ENCODE measurements around the gene RFX5. TPM values are rescaled to one million over a fixed set of nuclear protein-coding genes. Genes with fewer than 3 reads are reported as not detected.

RFX5 gene
- total RNA-seq, 1 experiment from 2014 or later = 52.7 TPM

- Histone ChIP-seq H3K36me3 (ENCODE audit: control insufficient read depth in 1 of 2, insufficient read depth in 2 of 2, low read length in 2 of 2) (peaks cover 4 to 15% of the 10 kb centered on the region in 2 experiments; a peak in 2 of 4 replicates), H3K27me3 (ENCODE audit: insufficient read depth, low read length) (no peaks in the 10 kb centered on the region), H3K9ac (ENCODE audit: low read length) (no peak overlapping the region), H3K4me2 (ENCODE audit: low read length) (no peak overlapping the region), H3K79me2 (ENCODE audit: insufficient read depth, low read length) (no peaks in the 10 kb centered on the region), H3K9me2 (ENCODE audit: insufficient read depth) (no peaks in the 10 kb centered on the region), H3K27ac (ENCODE audit: low read depth, low read length) (no peak overlapping the region), H3K4me1 (ENCODE audit: control insufficient read depth in 1 of 2, insufficient read depth in 2 of 2, low read length in 2 of 2) (no peaks in the 10 kb centered on the region), H4K20me1 (ENCODE audit: insufficient read depth) (no peaks in the 10 kb centered on the region), H2AFZ (ENCODE audit: low read depth, low read length, poor library complexity, severe bottlenecking) (no peak overlapping the region), H3K4me3 (replicated peaks in 1 of 2; ENCODE audit: low read depth in 1 of 2, low read length in 2 of 2) (no peak overlapping the region), H3K9me3 (ENCODE audit: control insufficient read depth in 1 of 2, insufficient read depth in 1 of 2, low read depth in 1 of 2, low read length in 2 of 2) (no peaks in the 10 kb centered on the region)
- ChIA-PET CTCF (interaction anchor here (1.3 kb wide), 1 partner anchor 9 kb away, joined by 7 read pairs; no protein-coding TSS in a partner anchor), RAD21 (ENCODE audit: low non-redundant PET in 1 of 2, low total read pairs in 2 of 2, uncharacterized antibody in 2 of 2, unreplicated experiment in 2 of 2) (interaction anchor here in 1 of 2 experiments (0.6 kb wide), 1 partner anchor 35 kb away, joined by 3 read pairs; the partner anchor contains the start of gene PI4KB), POLR2A (interaction anchor here (0.9 to 1.7 kb wide), 2 partner anchors 10 to 18 kb away, joined by 3 to 7 read pairs; partner anchors contain the start of gene ZNF687)
- ATAC-seq (peak; percentile 45), DNase-seq (ENCODE audit: low read depth, low spot score) (no peak)
- no peak for TF ChIP-seq ZFX (IDR thresholded peaks at IDR 0.05)
- TF ChIP-seq, protein P1, sequence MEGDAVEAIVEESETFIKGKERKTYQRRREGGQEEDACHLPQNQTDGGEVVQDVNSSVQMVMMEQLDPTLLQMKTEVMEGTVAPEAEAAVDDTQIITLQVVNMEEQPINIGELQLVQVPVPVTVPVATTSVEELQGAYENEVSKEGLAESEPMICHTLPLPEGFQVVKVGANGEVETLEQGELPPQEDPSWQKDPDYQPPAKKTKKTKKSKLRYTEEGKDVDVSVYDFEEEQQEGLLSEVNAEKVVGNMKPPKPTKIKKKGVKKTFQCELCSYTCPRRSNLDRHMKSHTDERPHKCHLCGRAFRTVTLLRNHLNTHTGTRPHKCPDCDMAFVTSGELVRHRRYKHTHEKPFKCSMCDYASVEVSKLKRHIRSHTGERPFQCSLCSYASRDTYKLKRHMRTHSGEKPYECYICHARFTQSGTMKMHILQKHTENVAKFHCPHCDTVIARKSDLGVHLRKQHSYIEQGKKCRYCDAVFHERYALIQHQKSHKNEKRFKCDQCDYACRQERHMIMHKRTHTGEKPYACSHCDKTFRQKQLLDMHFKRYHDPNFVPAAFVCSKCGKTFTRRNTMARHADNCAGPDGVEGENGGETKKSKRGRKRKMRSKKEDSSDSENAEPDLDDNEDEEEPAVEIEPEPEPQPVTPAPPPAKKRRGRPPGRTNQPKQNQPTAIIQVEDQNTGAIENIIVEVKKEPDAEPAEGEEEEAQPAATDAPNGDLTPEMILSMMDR (IDR thresholded peaks at IDR 0.05 in 2 of 3, conservative IDR thresholded peaks at IDR 0.05 in 1 of 3; ENCODE audit: borderline replicate concordance in 1 of 3, insufficient read depth in 1 of 3, low read depth in 2 of 3, low read length in 2 of 3) = 0 out of 6 replicates have a peak, but pooled peaks of 2 of the 3 experiments have one; percentile 3 to 13
- intact Hi-C loops (cut with micrococcal nuclease) = no loop called here
- BruUV-seq (replicated peaks) = TSS peak; percentile 16
These were observed 54.6 kb downstream of the RFX5 start for GRCh38 chr1:151292207-151293030.

GRCh38 chr1:151290709-151291303 is 56.2 kb downstream of the RFX5 start:
- peaks cover 12 to 16% of the 10 kb centered on the region in 2 experiments; a peak in 3 of 4 replicates for H3K36me3 ChIP-seq (ENCODE audit: control insufficient read depth in 1 of 2, insufficient read depth in 2 of 2, low read length in 2 of 2)
- H4K20me1 ChIP-seq (ENCODE audit: insufficient read depth) = no peaks in the 10 kb centered on the region
- BruUV-seq (replicated peaks) = no TSS peak
- intact Hi-C loops (cut with micrococcal nuclease) = no loop called here
- H3K9me2 ChIP-seq (ENCODE audit: insufficient read depth) = no peaks in the 10 kb centered on the region
- ATAC-seq (no peak), DNase-seq (ENCODE audit: low read depth, low spot score) (no peak)
- no peak overlapping the region for H3K4me3 ChIP-seq (replicated peaks in 1 of 2; ENCODE audit: low read depth in 1 of 2, low read length in 2 of 2)
- H3K9me3 ChIP-seq (ENCODE audit: control insufficient read depth in 1 of 2, insufficient read depth in 1 of 2, low read depth in 1 of 2, low read length in 2 of 2) = no peaks in the 10 kb centered on the region
- ChIA-PET CTCF (no interaction called here), POLR2A (no interaction called here), RAD21 (ENCODE audit: low non-redundant PET in 1 of 2, low total read pairs in 2 of 2, uncharacterized antibody in 2 of 2, unreplicated experiment in 2 of 2) (no interaction called here)
- H3K9ac ChIP-seq (ENCODE audit: low read length) = no peak overlapping the region
- no peak overlapping the region for H3K4me2 ChIP-seq (ENCODE audit: low read length)
- no peaks in the 10 kb centered on the region for H3K27me3 ChIP-seq (ENCODE audit: insufficient read depth, low read length)
- no peaks in the 10 kb centered on the region for H3K4me1 ChIP-seq (ENCODE audit: control insufficient read depth in 1 of 2, insufficient read depth in 2 of 2, low read length in 2 of 2)
- H3K27ac ChIP-seq (ENCODE audit: low read depth, low read length) = no peak overlapping the region; the same call in 1 of the 2 replicates
- no peak overlapping the region for H2AFZ ChIP-seq (ENCODE audit: low read depth, low read length, poor library complexity, severe bottlenecking)
- no peaks in the 10 kb centered on the region for H3K79me2 ChIP-seq (ENCODE audit: insufficient read depth, low read length)
- TF ChIP-seq ZBTB33 (IDR thresholded peaks at IDR 0.05; ENCODE audit: extremely low read depth, insufficient replicate concordance, low read length) (no peak), SP1 (IDR thresholded peaks at IDR 0.05; ENCODE audit: low read depth) (no peak), EZH2phosphoT487 (IDR thresholded peaks at IDR 0.05; ENCODE audit: borderline replicate concordance) (no peak), FOSL1 (IDR thresholded peaks at IDR 0.05; ENCODE audit: low read depth) (no peak), TCF7L2 (IDR thresholded peaks at IDR 0.05; ENCODE audit: borderline replicate concordance, extremely low read depth, insufficient read depth, insufficient read length) (no peak), ZNF274 (IDR thresholded peaks at IDR 0.05; ENCODE audit: low read depth, low read length) (no peak), RAD21 (IDR thresholded peaks at IDR 0.05; ENCODE audit: low read depth) (no peak), SRF (IDR thresholded peaks at IDR 0.05; ENCODE audit: low read depth) (no peak)
- TF ChIP-seq, protein P2, sequence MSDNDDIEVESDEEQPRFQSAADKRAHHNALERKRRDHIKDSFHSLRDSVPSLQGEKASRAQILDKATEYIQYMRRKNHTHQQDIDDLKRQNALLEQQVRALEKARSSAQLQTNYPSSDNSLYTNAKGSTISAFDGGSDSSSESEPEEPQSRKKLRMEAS (IDR thresholded peaks at IDR 0.05) = no peak

Data from HCT116 (cell line).